Chondrocyte (in vitro differentiated cells): ENCODE measurements around the gene EHBP1. TPM values are rescaled to one million over a fixed set of nuclear protein-coding genes. Genes with fewer than 3 reads are reported as not detected.

ENCODE experiments used
- DNase-seq: peaks from one replicate; pipeline ENCODE4 v3.0.0; 2021; ENCODE audit warnings: mixed read lengths, low spot score
- H3K27ac Mint-ChIP-seq: one replicate; pipeline ENCODE4 v1.8.0; 2021; ENCODE audit warnings: mild to moderate bottlenecking, moderate library complexity, mixed read lengths; ENCODE audit not compliant: unreplicated experiment
- H3K27me3 Mint-ChIP-seq: 2 replicates; pipeline ENCODE4 v1.8.0; 2021; ENCODE audit warnings: low read depth, mixed read lengths
- H3K36me3 Mint-ChIP-seq: 2 replicates; pipeline ENCODE4 v1.8.0; 2021; ENCODE audit warnings: low read depth, mixed read lengths
- H3K4me1 Mint-ChIP-seq: 2 replicates; pipeline ENCODE4 v1.8.0; 2021; ENCODE audit warnings: low read depth, mild to moderate bottlenecking, mixed read lengths
- H3K4me3 Mint-ChIP-seq: one replicate; pipeline ENCODE4 v1.8.0; 2021; ENCODE audit warnings: mild to moderate bottlenecking, moderate library complexity, mixed read lengths; ENCODE audit not compliant: unreplicated experiment
- H3K9me3 Mint-ChIP-seq: 2 replicates; pipeline ENCODE4 v1.8.0; 2021; ENCODE audit warnings: low read depth, mixed read lengths
- total RNA-seq: library from RNA; stranded (reverse); gene quantifications from 3 replicates; pipeline ENCODE4 v1.2.1, GENCODE V29; 2021
- TF ChIP-seq, protein P1 (sequence below): fragments of 200-600 bp; sonication (generic); IDR thresholded peaks from 2 replicates; pipeline ENCODE4 v1.5.0; 2021; ENCODE audit warnings: antibody characterized with exemption, mild to moderate bottlenecking, moderate library complexity

EHBP1 gene
- total RNA-seq, 1 donor from 2014 or later: 48.6 TPM

DNA sequence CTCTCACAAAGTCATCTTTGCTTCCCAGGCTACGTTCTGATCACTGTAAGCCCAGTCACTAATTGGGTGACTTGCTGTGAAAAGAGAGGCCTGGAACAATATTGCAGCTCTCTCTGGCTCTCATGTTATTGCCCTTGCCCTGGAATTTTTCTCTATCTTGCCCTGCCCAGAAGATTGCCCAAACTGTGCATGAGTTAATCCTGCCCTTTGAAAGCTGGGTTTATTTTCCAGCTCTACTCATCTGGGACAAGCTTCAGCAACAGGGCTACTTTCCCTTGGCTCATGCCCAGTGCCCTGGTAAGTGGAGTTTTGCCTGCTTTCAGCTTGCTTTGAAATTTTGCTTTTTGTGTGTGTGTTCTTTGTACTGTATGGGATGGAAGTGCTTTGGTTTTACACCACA is 6.9 kb upstream of the EHBP1 start:
- TF ChIP-seq, protein P1, sequence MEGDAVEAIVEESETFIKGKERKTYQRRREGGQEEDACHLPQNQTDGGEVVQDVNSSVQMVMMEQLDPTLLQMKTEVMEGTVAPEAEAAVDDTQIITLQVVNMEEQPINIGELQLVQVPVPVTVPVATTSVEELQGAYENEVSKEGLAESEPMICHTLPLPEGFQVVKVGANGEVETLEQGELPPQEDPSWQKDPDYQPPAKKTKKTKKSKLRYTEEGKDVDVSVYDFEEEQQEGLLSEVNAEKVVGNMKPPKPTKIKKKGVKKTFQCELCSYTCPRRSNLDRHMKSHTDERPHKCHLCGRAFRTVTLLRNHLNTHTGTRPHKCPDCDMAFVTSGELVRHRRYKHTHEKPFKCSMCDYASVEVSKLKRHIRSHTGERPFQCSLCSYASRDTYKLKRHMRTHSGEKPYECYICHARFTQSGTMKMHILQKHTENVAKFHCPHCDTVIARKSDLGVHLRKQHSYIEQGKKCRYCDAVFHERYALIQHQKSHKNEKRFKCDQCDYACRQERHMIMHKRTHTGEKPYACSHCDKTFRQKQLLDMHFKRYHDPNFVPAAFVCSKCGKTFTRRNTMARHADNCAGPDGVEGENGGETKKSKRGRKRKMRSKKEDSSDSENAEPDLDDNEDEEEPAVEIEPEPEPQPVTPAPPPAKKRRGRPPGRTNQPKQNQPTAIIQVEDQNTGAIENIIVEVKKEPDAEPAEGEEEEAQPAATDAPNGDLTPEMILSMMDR: no peak
- Mint-ChIP-seq H3K27me3 (peaks cover under 1% of the 10 kb centered on the region), H3K4me1 (no peaks in the 10 kb centered on the region), H3K4me3 (no peak overlapping the region), H3K27ac (no peak overlapping the region), H3K9me3 (no peaks in the 10 kb centered on the region), H3K36me3 (no peaks in the 10 kb centered on the region)
- no peak for DNase-seq

DNA sequence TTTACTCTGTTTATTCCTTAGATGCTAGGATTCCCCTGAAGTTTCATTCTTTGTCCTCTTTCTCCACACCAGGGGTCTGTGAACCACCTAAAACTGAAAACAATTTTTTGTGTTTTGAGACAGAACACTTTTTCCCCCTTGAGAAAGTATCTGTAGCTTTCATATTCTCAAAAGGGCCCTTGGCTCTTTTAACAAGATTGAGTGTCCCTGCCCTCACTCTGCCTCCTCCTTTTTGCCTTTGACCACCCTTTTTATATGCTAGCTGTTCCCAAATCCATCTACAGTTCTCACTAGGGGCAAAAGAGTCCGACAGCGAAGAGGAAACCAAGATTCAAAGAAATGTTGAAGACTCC is 883 bp upstream of the EHBP1 start:
- TF ChIP-seq, protein P1: no peak
- H3K36me3 Mint-ChIP-seq: peaks cover 8% of the 10 kb centered on the region
- H3K4me3 Mint-ChIP-seq: peak overlapping the region; percentile 86
- no peaks in the 10 kb centered on the region for H3K27me3 Mint-ChIP-seq
- DNase-seq: no peak
- H3K27ac Mint-ChIP-seq: peak overlapping the region; percentile 93
- peaks cover 3% of the 10 kb centered on the region for H3K9me3 Mint-ChIP-seq
- peaks cover 35% of the 10 kb centered on the region for H3K4me1 Mint-ChIP-seq

DNA sequence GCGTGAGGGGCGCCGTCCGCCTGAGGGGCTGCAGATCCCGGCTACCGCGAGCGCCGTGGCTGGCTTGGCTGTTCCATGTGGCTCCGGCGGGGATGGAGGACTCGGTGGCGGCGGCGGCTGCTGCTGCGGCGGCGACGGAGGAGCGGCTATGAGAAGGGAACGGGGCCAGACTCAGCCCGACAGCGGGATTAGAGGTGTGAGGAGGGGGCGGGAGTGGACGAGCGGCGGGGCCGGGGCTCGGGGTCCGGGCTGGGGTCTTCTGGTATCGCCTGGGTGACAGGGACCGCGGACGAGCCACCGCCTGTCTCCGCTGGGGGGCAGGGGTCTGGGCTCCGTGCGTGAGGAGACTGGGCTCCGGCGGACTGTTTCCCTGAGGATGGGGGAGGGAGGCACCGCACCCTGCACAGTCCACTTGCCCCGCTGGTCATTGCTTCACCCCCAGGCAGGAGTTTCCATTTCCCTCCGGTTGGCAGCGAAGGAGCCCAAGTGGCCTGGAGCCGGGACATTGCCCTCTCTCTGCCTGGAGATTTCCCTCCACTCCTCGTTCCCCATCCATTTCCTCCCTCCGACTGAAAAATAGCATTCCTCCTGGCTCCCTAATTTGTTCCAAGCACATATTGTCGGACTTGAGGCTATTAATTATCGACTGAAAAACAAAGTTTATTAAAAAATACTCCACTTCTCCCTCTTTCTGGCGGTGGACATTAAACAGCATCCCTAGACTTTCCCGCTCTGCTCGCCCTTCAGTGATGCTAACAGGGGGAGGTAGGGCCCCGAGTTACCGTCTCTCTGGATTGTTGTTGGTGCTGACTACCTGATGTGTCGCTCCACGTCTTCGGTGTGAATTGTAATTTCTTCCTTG is 577 bp downstream of the EHBP1 start:
- Mint-ChIP-seq H3K27ac (peak overlapping the region; percentile 93), H3K9me3 (peaks cover 3% of the 10 kb centered on the region), H3K4me3 (peak overlapping the region; percentile 86), H3K27me3 (no peaks in the 10 kb centered on the region), H3K36me3 (peaks cover 8% of the 10 kb centered on the region), H3K4me1 (peaks cover 35% of the 10 kb centered on the region)
- DNase-seq: peak; percentile 94
- TF ChIP-seq, protein P1: peak; percentile 74

DNA sequence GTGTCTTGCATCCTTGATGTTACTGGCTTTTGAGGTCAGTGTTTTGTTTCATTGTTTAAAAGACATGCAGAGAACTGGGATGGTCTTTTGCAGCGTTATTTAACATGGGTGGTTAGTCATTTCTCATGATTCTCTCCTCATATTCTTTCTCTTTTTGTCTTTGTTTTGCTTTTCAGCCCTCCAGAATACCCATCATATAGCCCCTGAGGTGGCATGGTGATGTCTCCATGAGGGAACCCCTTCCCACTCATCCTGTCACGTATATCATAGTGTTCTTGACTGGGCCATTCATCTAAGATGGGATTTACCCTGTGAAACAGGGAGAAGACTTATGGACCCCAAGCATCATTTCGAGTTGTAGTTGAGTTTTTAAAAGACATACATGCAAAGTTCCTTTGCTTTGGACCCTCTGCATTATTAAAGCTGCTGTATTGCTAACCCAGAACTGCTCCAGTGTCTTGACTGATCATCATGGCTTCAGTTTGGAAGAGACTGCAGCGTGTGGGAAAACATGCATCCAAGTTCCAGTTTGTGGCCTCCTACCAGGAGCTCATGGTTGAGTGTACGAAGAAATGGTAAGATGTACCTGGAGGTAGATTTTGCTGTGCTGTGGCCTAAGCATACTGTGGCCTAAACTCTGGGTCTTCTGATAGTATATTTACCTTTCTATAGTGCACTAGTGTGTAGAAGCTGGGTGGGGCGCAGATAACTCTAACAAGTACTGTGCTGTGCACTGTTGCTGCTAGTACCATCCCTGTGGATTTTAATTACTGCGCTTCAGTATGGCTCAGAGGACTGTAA is 1.4 kb downstream of the EHBP1 start:
- no peak for DNase-seq
- peaks cover 35% of the 10 kb centered on the region for H3K4me1 Mint-ChIP-seq
- peak overlapping the region; percentile 86 for H3K4me3 Mint-ChIP-seq
- H3K9me3 Mint-ChIP-seq: peaks cover 3% of the 10 kb centered on the region
- TF ChIP-seq, protein P1: no peak
- no peaks in the 10 kb centered on the region for H3K27me3 Mint-ChIP-seq
- peak overlapping the region; percentile 93 for H3K27ac Mint-ChIP-seq
- H3K36me3 Mint-ChIP-seq: peaks cover 8% of the 10 kb centered on the region

DNA sequence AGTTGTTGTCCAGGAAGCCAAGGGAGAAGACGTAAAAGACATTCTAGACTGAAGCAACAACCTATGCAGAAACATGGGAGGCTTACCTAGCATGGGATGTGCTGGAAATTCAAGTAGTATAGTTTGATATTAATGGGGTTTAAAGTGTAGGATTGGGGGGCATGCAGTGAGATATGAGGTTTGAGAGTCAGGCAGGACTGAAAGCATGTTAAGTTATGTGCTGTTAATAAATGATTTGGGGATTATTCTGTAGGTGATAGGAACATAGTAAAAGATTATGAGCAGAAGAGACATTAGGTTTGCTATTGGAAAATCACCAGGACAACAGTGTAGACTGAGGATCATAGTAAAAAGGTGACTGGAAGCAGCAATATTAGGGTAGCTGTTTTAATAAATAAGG is 3.2 kb downstream of the EHBP1 start:
- TF ChIP-seq, protein P1: no peak
- no peaks in the 10 kb centered on the region for H3K27me3 Mint-ChIP-seq
- DNase-seq: no peak
- peaks cover 3% of the 10 kb centered on the region for H3K9me3 Mint-ChIP-seq
- H3K4me3 Mint-ChIP-seq: no peak overlapping the region
- peaks cover 35% of the 10 kb centered on the region for H3K4me1 Mint-ChIP-seq
- no peak overlapping the region for H3K27ac Mint-ChIP-seq
- H3K36me3 Mint-ChIP-seq: peaks cover 8% of the 10 kb centered on the region
